Neuronal stem cell (in vitro differentiated cells): Measurements from ENCODE around the gene LCN1.
"Not testable (repeated sequence)": the region's sequence is repeated elsewhere in the genome, so short reads cannot be mapped to it uniquely, and the experiment has no call there.

ENCODE experiments used
- DNase-seq: peaks from one replicate; pipeline ENCODE4 v3.0.0-alpha.2; 2013; ENCODE audit warnings: low spot score
- H2AFZ ChIP-seq: one replicate; pipeline ENCODE4 v1.6.1; 2013; ENCODE audit warnings: mild to moderate bottlenecking, low read length, inconsistent platforms
- H2AK5ac ChIP-seq: 2 replicates; pipeline ENCODE4 v1.6.1; 2013; ENCODE audit warnings: low read depth, mild to moderate bottlenecking, inconsistent platforms, low read length, moderate library complexity, mixed read lengths
- H2BK120ac ChIP-seq: 2 replicates; pipeline ENCODE4 v1.6.1; 2013; ENCODE audit warnings: low read depth, mild to moderate bottlenecking, inconsistent platforms, low read length, moderate library complexity, mixed read lengths
- H2BK12ac ChIP-seq: one replicate; pipeline ENCODE4 v1.6.1; 2013; ENCODE audit warnings: low read length, inconsistent platforms
- H2BK15ac ChIP-seq: 2 replicates; pipeline ENCODE4 v1.6.1; 2013; ENCODE audit warnings: mild to moderate bottlenecking, low read length, inconsistent platforms, mixed read lengths
- H2BK5ac ChIP-seq: one replicate; pipeline ENCODE4 v1.6.1; 2013; ENCODE audit warnings: inconsistent platforms, mild to moderate bottlenecking, low read length, moderate library complexity
- H3K14ac ChIP-seq: one replicate; pipeline ENCODE4 v1.6.1; 2013; ENCODE audit warnings: low read length, inconsistent platforms
- H3K18ac ChIP-seq: 2 replicates; pipeline ENCODE4 v1.6.1; 2013; ENCODE audit warnings: low read length, inconsistent platforms
- H3K23ac ChIP-seq: 2 replicates; pipeline ENCODE4 v1.6.1; 2013; ENCODE audit warnings: low read depth, mild to moderate bottlenecking, mixed read lengths, low read length, inconsistent platforms; ENCODE audit not compliant: poor library complexity
- H3K27ac ChIP-seq: replicated peaks from 3 replicates; pipeline ENCODE4 v1.5.1; 2013; ENCODE audit warnings: low read length, inconsistent platforms
- H3K27me3 ChIP-seq, 3 experiments: 2 replicates each; pipeline ENCODE4 v1.6.1; 2013; ENCODE audit warnings: low read length in 3 of 3, mild to moderate bottlenecking in 2 of 3, inconsistent platforms in 1 of 3, low read depth in 1 of 3, mixed read lengths in 1 of 3, moderate library complexity in 1 of 3; ENCODE audit not compliant: control insufficient read depth in 3 of 3, insufficient read depth in 3 of 3
- H3K36me3 ChIP-seq, 2 donors: replicated peaks in 1 of 2; 2 replicates each; pipeline ENCODE4 v1.6.1; 2013; ENCODE audit warnings: low read length in 2 of 2; ENCODE audit not compliant: control insufficient read depth in 2 of 2, insufficient read depth in 2 of 2
- H3K4ac ChIP-seq: 2 replicates; pipeline ENCODE4 v1.6.1; 2013; ENCODE audit warnings: inconsistent platforms, mild to moderate bottlenecking, low read length, moderate library complexity
- H3K4me1 ChIP-seq, 2 donors: 1 replicate in 1 of 2; 2 replicates in 1 of 2; pipeline ENCODE4 v1.6.1; 2013; ENCODE audit warnings: low read length in 2 of 2, low read depth in 1 of 2; ENCODE audit not compliant: control insufficient read depth in 2 of 2, insufficient read depth in 1 of 2
- H3K4me2 ChIP-seq: one replicate; pipeline ENCODE4 v1.6.1; 2013; ENCODE audit warnings: mild to moderate bottlenecking, low read length, inconsistent platforms; ENCODE audit not compliant: insufficient read depth, poor library complexity, severe bottlenecking
- H3K4me3 ChIP-seq, 2 donors: 2 replicates each; pipeline ENCODE4 v1.5.1; 2013; ENCODE audit warnings: low read length in 2 of 2, mild to moderate bottlenecking in 2 of 2, inconsistent platforms in 1 of 2, moderate library complexity in 1 of 2
- H3K79me1 ChIP-seq: one replicate; pipeline ENCODE4 v1.6.1; 2013; ENCODE audit warnings: low read depth, mild to moderate bottlenecking, inconsistent platforms, low read length, moderate library complexity
- H3K9ac ChIP-seq: one replicate; pipeline ENCODE4 v1.6.1; 2013; ENCODE audit warnings: mild to moderate bottlenecking, low read depth, low read length, inconsistent platforms; ENCODE audit not compliant: poor library complexity
- H3K9me3 ChIP-seq, 2 donors: replicated peaks in 1 of 2; 2 replicates each; pipeline versions ENCODE3 to v1.6.1; 2013; ENCODE audit warnings: low read length in 2 of 2, mild to moderate bottlenecking in 2 of 2, inconsistent platforms in 1 of 2, low read depth in 1 of 2, mixed read lengths in 1 of 2, moderate library complexity in 1 of 2; ENCODE audit not compliant: control insufficient read depth in 2 of 2, insufficient read depth in 1 of 2
- H4K8ac ChIP-seq: one replicate; pipeline ENCODE4 v1.6.1; 2013; ENCODE audit warnings: low read depth, mild to moderate bottlenecking, inconsistent platforms, low read length, moderate library complexity
- H4K91ac ChIP-seq: one replicate; pipeline ENCODE4 v1.6.1; 2013; ENCODE audit warnings: low read length, low read depth, mild to moderate bottlenecking, inconsistent platforms; ENCODE audit not compliant: poor library complexity
- WGBS, 2 donors: extraction: QIAGEN DNeasy Blood & Tissue Kit; methylation state at CpG; one replicate each; pipeline ENCODE4 v1.1.7; 2013; ENCODE audit warnings: missing lambda C conversion rate in 2 of 2, mixed read lengths in 1 of 2; ENCODE audit not compliant: insufficient read length in 2 of 2, insufficient replicate concordance in 1 of 2; ENCODE audit errors: extremely low coverage in 2 of 2; 5-methylcytosine and 5-hydroxymethylcytosine counted together

LCN1 gene

GRCh38 chr9:135546792-135547617 lies 25.8 kb downstream of the LCN1 start:
- H3K27me3 ChIP-seq, result peaks cover 0 to 27% (median 0%) of the 10 kb centered on the region in 3 experiments
- not testable (repeated sequence) for H3K23ac ChIP-seq, DNase-seq, H3K79me1 ChIP-seq, H2BK120ac ChIP-seq, H3K4me1 ChIP-seq, H4K91ac ChIP-seq, H3K27ac ChIP-seq, H2AK5ac ChIP-seq, H3K18ac ChIP-seq, H2BK15ac ChIP-seq, H2BK5ac ChIP-seq, H3K14ac ChIP-seq, H3K4ac ChIP-seq, H4K8ac ChIP-seq, H3K9ac ChIP-seq, H3K9me3 ChIP-seq, H2AFZ ChIP-seq, H3K4me3 ChIP-seq, H3K36me3 ChIP-seq, H3K4me2 ChIP-seq, H2BK12ac ChIP-seq
- no CpG with 5 or more reads among the region's 21 CpGs for WGBS, 2 donors

GRCh38 chr9:135547756-135548736 lies 26.8 kb downstream of the LCN1 start:
- no peak overlapping the region for H2BK12ac ChIP-seq
- H3K27ac ChIP-seq, result no peak overlapping the region
- no peak for DNase-seq
- H3K4ac ChIP-seq, result no peak overlapping the region
- H3K27me3 ChIP-seq, result peaks cover 0 to 27% (median 0%) of the 10 kb centered on the region in 3 experiments
- H3K9ac ChIP-seq, result no peak overlapping the region
- no peaks in the 10 kb centered on the region for H3K36me3 ChIP-seq
- H3K4me1 ChIP-seq, result no peaks in the 10 kb centered on the region
- peak overlapping the region; percentile 38 for H3K14ac ChIP-seq
- no peak overlapping the region for H4K91ac ChIP-seq
- no peak overlapping the region for H3K4me3 ChIP-seq
- peaks cover 2% of the 10 kb centered on the region for H3K79me1 ChIP-seq
- H4K8ac ChIP-seq, result no peak overlapping the region
- no CpG with 5 or more reads among the region's 28 CpGs for WGBS, 2 donors
- H2AFZ ChIP-seq, result no peak overlapping the region
- H3K9me3 ChIP-seq, result peaks cover 0 to 2% of the 10 kb centered on the region in 2 donors
- H2BK120ac ChIP-seq, result no peak overlapping the region
- H3K18ac ChIP-seq, result no peak overlapping the region
- no peak overlapping the region for H2BK5ac ChIP-seq
- H2AK5ac ChIP-seq, result no peak overlapping the region
- peak overlapping the region; percentile 25 for H3K23ac ChIP-seq
- no peak overlapping the region for H3K4me2 ChIP-seq
- no peak overlapping the region for H2BK15ac ChIP-seq

GRCh38 chr9:135549478-135550343 lies 28.5 kb downstream of the LCN1 start:
- H4K91ac ChIP-seq, H3K4ac ChIP-seq, H2BK5ac ChIP-seq, H2AK5ac ChIP-seq, H3K9ac ChIP-seq, H3K4me2 ChIP-seq, H3K27ac ChIP-seq, H2AFZ ChIP-seq, H3K9me3 ChIP-seq, DNase-seq, H3K4me3 ChIP-seq, H4K8ac ChIP-seq, H3K23ac ChIP-seq, H3K36me3 ChIP-seq, H3K79me1 ChIP-seq, H2BK120ac ChIP-seq, H2BK12ac ChIP-seq, H3K4me1 ChIP-seq: not testable (repeated sequence)
- Histone ChIP-seq H3K18ac (peak overlapping the region; percentile 35), H2BK15ac (peak overlapping the region; percentile 15), H3K14ac (peak overlapping the region; percentile 75), H3K27me3 (peaks cover 0 to 27% (median 0%) of the 10 kb centered on the region in 3 experiments)
- WGBS, 2 donors, result no CpG with 5 or more reads among the region's 28 CpGs
